ENCODE data around the gene AGER. TPM values are rescaled to one million over a fixed set of nuclear protein-coding genes. Genes with fewer than 3 reads are reported as not detected.

The AGER gene
- total RNA-seq, 1 experiment from 2014 or later = 14.3 TPM

DNA sequence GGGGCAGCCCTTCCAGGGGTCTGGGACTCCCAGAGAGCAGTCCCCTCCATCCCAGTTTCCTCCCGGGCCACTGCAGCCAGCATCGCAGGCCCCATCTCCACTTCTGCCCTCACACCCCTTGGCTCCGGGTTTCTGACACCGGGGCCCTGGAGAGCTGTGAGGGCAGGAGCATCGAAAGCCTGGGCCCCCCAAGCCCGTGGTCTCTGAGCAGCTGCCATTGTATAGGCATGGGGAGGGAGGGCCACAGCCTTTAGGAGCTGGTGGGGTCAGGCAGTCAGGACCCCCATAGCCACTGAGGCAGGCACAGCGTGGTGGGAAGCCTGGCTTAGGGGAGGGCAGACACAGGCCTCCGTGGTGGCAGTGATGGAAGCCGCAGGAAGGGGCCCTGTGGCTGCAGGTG lies 18.1 kb upstream of the AGER start:
- no peaks in the 10 kb centered on the region for H3K27me3 ChIP-seq (ENCODE audit: insufficient read depth, low read length)
- H4K5ac ChIP-seq (ENCODE audit: insufficient read length, low read depth, low read length) = no peak overlapping the region
- no peak overlapping the region for H3K4ac ChIP-seq (ENCODE audit: low read depth, low read length)
- H3K23me2 ChIP-seq (ENCODE audit: insufficient read length, low read depth, low read length, poor library complexity, severe bottlenecking) = no peaks in the 10 kb centered on the region
- H2AK5ac ChIP-seq (ENCODE audit: insufficient read length, low read length) = no peak overlapping the region
- no peaks in the 10 kb centered on the region for H4K20me1 ChIP-seq (ENCODE audit: control insufficient read depth, insufficient read depth, insufficient read length)
- H3K4me2 ChIP-seq (ENCODE audit: insufficient read depth, insufficient read length, low read length) = no peak overlapping the region
- no peak overlapping the region for H3K56ac ChIP-seq (ENCODE audit: insufficient read length, low read depth, low read length)
- TF ChIP-seq, protein P1, sequence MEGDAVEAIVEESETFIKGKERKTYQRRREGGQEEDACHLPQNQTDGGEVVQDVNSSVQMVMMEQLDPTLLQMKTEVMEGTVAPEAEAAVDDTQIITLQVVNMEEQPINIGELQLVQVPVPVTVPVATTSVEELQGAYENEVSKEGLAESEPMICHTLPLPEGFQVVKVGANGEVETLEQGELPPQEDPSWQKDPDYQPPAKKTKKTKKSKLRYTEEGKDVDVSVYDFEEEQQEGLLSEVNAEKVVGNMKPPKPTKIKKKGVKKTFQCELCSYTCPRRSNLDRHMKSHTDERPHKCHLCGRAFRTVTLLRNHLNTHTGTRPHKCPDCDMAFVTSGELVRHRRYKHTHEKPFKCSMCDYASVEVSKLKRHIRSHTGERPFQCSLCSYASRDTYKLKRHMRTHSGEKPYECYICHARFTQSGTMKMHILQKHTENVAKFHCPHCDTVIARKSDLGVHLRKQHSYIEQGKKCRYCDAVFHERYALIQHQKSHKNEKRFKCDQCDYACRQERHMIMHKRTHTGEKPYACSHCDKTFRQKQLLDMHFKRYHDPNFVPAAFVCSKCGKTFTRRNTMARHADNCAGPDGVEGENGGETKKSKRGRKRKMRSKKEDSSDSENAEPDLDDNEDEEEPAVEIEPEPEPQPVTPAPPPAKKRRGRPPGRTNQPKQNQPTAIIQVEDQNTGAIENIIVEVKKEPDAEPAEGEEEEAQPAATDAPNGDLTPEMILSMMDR (conservative IDR thresholded peaks at IDR 0.05) = no peak
- H2BK20ac ChIP-seq (ENCODE audit: low read depth, low read length, poor library complexity, severe bottlenecking) = no peak overlapping the region
- no peak overlapping the region for H3K27ac Mint-ChIP-seq
- no peaks in the 10 kb centered on the region for H3K79me2 ChIP-seq (ENCODE audit: insufficient read depth, low read length)
- H3K9me3 ChIP-seq (ENCODE audit: control insufficient read depth, low read depth, low read length) = no peaks in the 10 kb centered on the region
- H3K23ac ChIP-seq (ENCODE audit: insufficient read length, low read depth, low read length) = no peak overlapping the region
- H3K27me3 Mint-ChIP-seq (ENCODE audit: low read depth) = peaks cover 5% of the 10 kb centered on the region
- H3K9ac ChIP-seq (ENCODE audit: extremely low read depth, insufficient read length, low read length) = no peak overlapping the region
- H3K27ac ChIP-seq (ENCODE audit: insufficient read length, low read depth, low read length) = no peak overlapping the region
- H4K91ac ChIP-seq (ENCODE audit: insufficient read length, low read depth, low read length) = no peak overlapping the region
- H2BK12ac ChIP-seq (ENCODE audit: insufficient read length, low read depth, low read length) = no peak overlapping the region
- H3K79me1 ChIP-seq (ENCODE audit: insufficient read depth, low read depth, low read length, poor library complexity, severe bottlenecking) = no peaks in the 10 kb centered on the region
- peaks cover under 1 to 5% of the 10 kb centered on the region in 2 experiments; a peak in 3 of 4 replicates for H3K4me1 Mint-ChIP-seq
- H4K8ac ChIP-seq (replicated peaks; ENCODE audit: insufficient read length, low read depth, low read length) = no peak overlapping the region
- H3K36me3 Mint-ChIP-seq (ENCODE audit: insufficient read depth in 1 of 3, low read depth in 3 of 3) = no peaks in the 10 kb centered on the region
- H3K18ac ChIP-seq (ENCODE audit: insufficient read length, low read depth, low read length) = no peak overlapping the region
- H3K4me3 Mint-ChIP-seq = no peak overlapping the region
- H3K9me3 Mint-ChIP-seq = peaks cover 0 to 3% of the 10 kb centered on the region in 2 experiments; a peak in 2 of 5 replicates
- no peak for DNase-seq
- H3K14ac ChIP-seq (ENCODE audit: insufficient read depth, low read length) = no peak overlapping the region
- no peak overlapping the region for H2BK5ac ChIP-seq (ENCODE audit: insufficient read length, low read length)
- H3K4me1 ChIP-seq (ENCODE audit: insufficient read depth, low read length) = no peaks in the 10 kb centered on the region; the same call in 1 of the 2 replicates
- WGBS (ENCODE audit: extremely low coverage, insufficient read length, low lambda C conversion rate) = no CpG with 5 or more reads among the region's 9 CpGs
- no peak overlapping the region for H3T11ph ChIP-seq (ENCODE audit: low read length)
- H2BK15ac ChIP-seq (ENCODE audit: low read depth, low read length) = no peak overlapping the region; the same call in 1 of the 2 replicates
- H2BK120ac ChIP-seq (ENCODE audit: low read depth, low read length, poor library complexity, severe bottlenecking) = no peak overlapping the region
- no peak overlapping the region for H2AFZ ChIP-seq (ENCODE audit: low read length)
